Transverse colon (tissue), 3 donors: ENCODE results near the gene ACAP1.

ENCODE experiments used
- CTCF ChIP-seq, 5 experiments: fragments of 200-600 bp in 3 of 5; fragments of 450-650 bp in 2 of 5; sonication (generic) in 3 of 5; IDR thresholded peaks; 1 replicate in 2 of 5; 2 replicates in 3 of 5; pipeline ENCODE4 v1.5.1; 2016 to 2017; ENCODE audit warnings: antibody characterized with exemption in 5 of 5, inconsistent platforms in 3 of 5, mild to moderate bottlenecking in 2 of 5, moderate library complexity in 1 of 5
- EP300 ChIP-seq: sonication (generic); formaldehyde crosslinking; IDR thresholded peaks from one replicate; pipeline ENCODE4 v1.6.1; 2017; ENCODE audit warnings: antibody characterized with exemption, low read depth

GRCh38 chr17:7380321-7380720, 44.0 kb downstream of the ACAP1 start:
- TF ChIP-seq CTCF (IDR thresholded peaks at IDR 0.05) (no peak), EP300 (no peak)
